Measurements from ENCODE around the gene TRAPPC2. TPM values are rescaled to one million over a fixed set of nuclear protein-coding genes. Genes with fewer than 3 reads are reported as not detected.
A peak's percentile ranks its signal among the peaks of the same experiment; 100 is the strongest.

The TRAPPC2 gene
- total and polyA plus RNA-seq, 8 donors: 5.7 to 37.9 (median 13.2) TPM

GRCh38 chrX:13721819-13722519, 12.5 kb downstream of the TRAPPC2 start:
- no peaks in the 10 kb centered on the region for H3K9me3 ChIP-seq
- peaks cover 0 to 36% (median 15%) of the 10 kb centered on the region in 4 donors for H3K36me3 ChIP-seq
- peak overlapping the region; percentile 66 to 76 (median 70) for H3K27ac ChIP-seq
- H3K27me3 ChIP-seq: no peaks in the 10 kb centered on the region
- DNase-seq: peak in 1 of 2 donors; percentile 80
- 21 to 51% (median 39%) methylated on average over 7 of the region's 7 CpGs for WGBS, 5 donors
- peaks cover 8 to 43% (median 16%) of the 10 kb centered on the region in 4 donors for H3K4me1 ChIP-seq
- no peak overlapping the region for H3K4me3 ChIP-seq
- intact Hi-C loops (cut with DNase I; ENCODE audit: low total_unique reads): no loop called here
- TF ChIP-seq POLR2AphosphoS5 (IDR thresholded peaks at IDR 0.05) (no peak), CTCF (IDR thresholded peaks at IDR 0.05) (no peak), EP300 (IDR thresholded peaks at IDR 0.05) (no peak), POLR2A (IDR thresholded peaks at IDR 0.05) (no peak)

GRCh38 chrX:13721371-13721770, 13.0 kb downstream of the TRAPPC2 start:
- no peak for TF ChIP-seq EP300 (IDR thresholded peaks at IDR 0.05)
- no peak for TF ChIP-seq POLR2AphosphoS5 (IDR thresholded peaks at IDR 0.05)
- no peak for TF ChIP-seq POLR2A (IDR thresholded peaks at IDR 0.05)
- no peak for TF ChIP-seq CTCF (IDR thresholded peaks at IDR 0.05)
- no peak for DNase-seq
- H3K9me3 ChIP-seq: no peaks in the 10 kb centered on the region
- no peaks in the 10 kb centered on the region for H3K27me3 ChIP-seq
- H3K4me3 ChIP-seq: no peak overlapping the region
- peak overlapping the region in 4 of 5 donors; percentile 69 to 76 (median 72) for H3K27ac ChIP-seq
- intact Hi-C loops (cut with DNase I; ENCODE audit: low total_unique reads): no loop called here
- peaks cover 8 to 43% (median 16%) of the 10 kb centered on the region in 4 donors for H3K4me1 ChIP-seq
- peaks cover 0 to 38% (median 17%) of the 10 kb centered on the region in 4 donors for H3K36me3 ChIP-seq
- 70 to 82% (median 71%) methylated on average over 4 of the region's 4 CpGs for WGBS, 5 donors

GRCh38 chrX:13719192-13719856, 15.1 kb downstream of the TRAPPC2 start:
- peaks cover 0 to 33% (median 12%) of the 10 kb centered on the region in 4 donors for H3K4me1 ChIP-seq
- intact Hi-C loops (cut with DNase I; ENCODE audit: low total_unique reads): no loop called here
- H3K4me3 ChIP-seq: no peak overlapping the region
- WGBS, 5 donors: 72 to 95% (median 86%) methylated on average over 3 of the region's 3 CpGs
- peaks cover 0 to 55% (median 32%) of the 10 kb centered on the region in 4 donors for H3K36me3 ChIP-seq
- H3K27me3 ChIP-seq: no peaks in the 10 kb centered on the region
- TF ChIP-seq POLR2A (IDR thresholded peaks at IDR 0.05) (no peak), POLR2AphosphoS5 (IDR thresholded peaks at IDR 0.05) (no peak), CTCF (IDR thresholded peaks at IDR 0.05) (no peak), EP300 (IDR thresholded peaks at IDR 0.05) (no peak)
- peak overlapping the region in 2 of 5 donors; percentile 14 to 59 for H3K27ac ChIP-seq
- DNase-seq: no peak
- no peaks in the 10 kb centered on the region for H3K9me3 ChIP-seq

- Histone ChIP-seq H3K4me1 (peaks cover 0 to 28% (median 12%) of the 10 kb centered on the region in 4 donors), H3K27me3 (no peaks in the 10 kb centered on the region), H3K4me3 (no peak overlapping the region), H3K27ac (peak overlapping the region in 3 of 5 donors; percentile 39 to 59 (median 53)), H3K9me3 (no peaks in the 10 kb centered on the region), H3K36me3 (peaks cover 0 to 65% (median 37%) of the 10 kb centered on the region in 4 donors)
- intact Hi-C loops (cut with DNase I; ENCODE audit: low total_unique reads): no loop called here
- TF ChIP-seq EP300 (IDR thresholded peaks at IDR 0.05) (no peak), POLR2A (IDR thresholded peaks at IDR 0.05) (no peak), POLR2AphosphoS5 (IDR thresholded peaks at IDR 0.05) (no peak), CTCF (IDR thresholded peaks at IDR 0.05) (no peak)
- peak in 1 of 2 donors; percentile 75 for DNase-seq
- 61 to 91% (median 80%) methylated on average over 7 of the region's 7 CpGs for WGBS, 5 donors
Measured at GRCh38 chrX:13717700-13718472, 16.5 kb downstream of the TRAPPC2 start.
